ENCODE results near the gene IL17RC.

DNA sequence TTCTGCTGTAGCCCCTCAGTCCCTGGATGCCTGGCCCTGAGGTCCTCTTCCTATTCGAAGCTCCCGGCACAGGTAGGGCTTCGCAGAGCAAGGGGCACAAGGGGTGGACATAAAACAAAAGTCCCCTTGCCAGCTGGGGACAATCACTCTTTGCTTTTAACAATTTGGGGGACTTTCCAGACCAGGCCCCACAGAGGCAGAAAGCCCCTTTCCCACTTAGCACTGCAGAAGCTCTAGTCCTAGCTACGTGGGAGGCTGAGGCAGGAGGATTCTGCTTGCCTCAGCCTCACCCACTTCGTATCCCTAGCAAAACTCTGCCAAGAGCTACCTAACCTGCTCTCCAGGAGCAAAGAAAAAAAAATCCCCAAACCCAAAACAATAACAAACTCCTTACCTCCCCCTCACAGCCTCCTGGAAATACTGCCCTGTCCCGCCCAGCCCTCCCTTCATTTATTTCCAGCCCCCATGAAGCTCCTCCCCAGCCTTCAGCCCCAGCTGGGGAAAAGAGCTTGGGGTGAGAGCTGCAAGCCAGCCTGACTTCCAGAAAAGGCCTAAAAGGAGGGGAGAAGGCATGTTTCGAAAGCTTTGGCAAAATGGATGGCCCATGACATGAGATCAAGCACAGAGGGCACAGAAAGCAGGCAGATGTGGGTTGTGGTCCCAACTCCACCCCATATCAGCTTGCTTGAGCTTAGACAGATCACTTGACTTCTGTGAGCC, 36.9 kb upstream of the IL17RC start, which contains the start of gene CIDEC:
- no peak for TF ChIP-seq POLR2A (IDR thresholded peaks at IDR 0.05)
- no peak for TF ChIP-seq EP300 (IDR thresholded peaks at IDR 0.05)
- TF ChIP-seq, protein P1, sequence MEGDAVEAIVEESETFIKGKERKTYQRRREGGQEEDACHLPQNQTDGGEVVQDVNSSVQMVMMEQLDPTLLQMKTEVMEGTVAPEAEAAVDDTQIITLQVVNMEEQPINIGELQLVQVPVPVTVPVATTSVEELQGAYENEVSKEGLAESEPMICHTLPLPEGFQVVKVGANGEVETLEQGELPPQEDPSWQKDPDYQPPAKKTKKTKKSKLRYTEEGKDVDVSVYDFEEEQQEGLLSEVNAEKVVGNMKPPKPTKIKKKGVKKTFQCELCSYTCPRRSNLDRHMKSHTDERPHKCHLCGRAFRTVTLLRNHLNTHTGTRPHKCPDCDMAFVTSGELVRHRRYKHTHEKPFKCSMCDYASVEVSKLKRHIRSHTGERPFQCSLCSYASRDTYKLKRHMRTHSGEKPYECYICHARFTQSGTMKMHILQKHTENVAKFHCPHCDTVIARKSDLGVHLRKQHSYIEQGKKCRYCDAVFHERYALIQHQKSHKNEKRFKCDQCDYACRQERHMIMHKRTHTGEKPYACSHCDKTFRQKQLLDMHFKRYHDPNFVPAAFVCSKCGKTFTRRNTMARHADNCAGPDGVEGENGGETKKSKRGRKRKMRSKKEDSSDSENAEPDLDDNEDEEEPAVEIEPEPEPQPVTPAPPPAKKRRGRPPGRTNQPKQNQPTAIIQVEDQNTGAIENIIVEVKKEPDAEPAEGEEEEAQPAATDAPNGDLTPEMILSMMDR (IDR thresholded peaks at IDR 0.05), result no peak
